K562 (cell line): ENCODE measurements around the gene ERN1. TPM values are rescaled to one million over a fixed set of nuclear protein-coding genes. Genes with fewer than 3 reads are reported as not detected.

Source experiments
- ATAC-seq: fragments of 200-7000 bp; cut with Tn5 transposase; 3 replicates; pipeline ENCODE4 v1.9.1; 2020; ENCODE audit warnings: moderate library complexity
- BruUV-seq: library from RNA; stranded (reverse); fragments of 400-500 nt; replicated peaks from 2 replicates; lab custom pipeline; 2021; lab: Mats Ljungman, UMichigan
- CTCF ChIA-PET: fragments of 300-600 bp; formaldehyde crosslinking; extraction: SDS; loops from one replicate; lab custom pipeline; 2021; ENCODE audit warnings: low intra/inter-chr PET ratio; lab: Yijun Ruan, JAX
- POLR2A ChIA-PET: fragments of 300-600, 350-650 bp; sonication (Branson Sonifier 250); formaldehyde crosslinking; extraction: SDS; loops from one replicate; lab custom pipeline; 2021; ENCODE audit warnings: antibody characterized with exemption, inconsistent platforms; lab: Yijun Ruan, JAX
- DNase-seq, 4 experiments: peaks; one replicate each; pipeline versions ENCODE4 v3.0.0 to v3.0.0-alpha.2; 2011 to 2018; ENCODE audit warnings: low spot score in 3 of 4, mixed read lengths in 3 of 4; ENCODE audit errors: extremely low read depth in 1 of 4
- FAIRE-seq: peaks from 2 replicates; lab custom pipeline; 2011; peaks lifted over from hg19 to GRCh38; lab: Jason Lieb, UNC
- H2AFZ ChIP-seq: 2 replicates; pipeline ENCODE4 v1.6.0; 2011; ENCODE audit warnings: low read depth, low read length, control low read depth, inconsistent platforms
- H3K27ac ChIP-seq: fragments of 200-600 bp; 3 replicates; pipeline ENCODE4 v1.8.0; 2011; ENCODE audit warnings: low read depth, mild to moderate bottlenecking, control low read depth, inconsistent platforms, low read length, moderate library complexity, mixed read lengths; ENCODE audit errors: extremely low read depth
- H3K27me3 ChIP-seq, 2 experiments: fragments of 300-600 bp in 1 of 2; 2 replicates in 1 of 2; 3 replicates in 1 of 2; pipeline versions ENCODE4 v1.6.0 to v1.8.0; 2011; ENCODE audit warnings: inconsistent platforms in 2 of 2, low read length in 2 of 2, mild to moderate bottlenecking in 1 of 2, mixed read lengths in 1 of 2, moderate library complexity in 1 of 2; ENCODE audit not compliant: control insufficient read depth in 2 of 2, insufficient read depth in 2 of 2
- H3K36me3 ChIP-seq: fragments of 300-600 bp; 3 replicates; pipeline ENCODE4 v1.8.0; 2011; ENCODE audit warnings: mild to moderate bottlenecking, low read length, inconsistent platforms; ENCODE audit not compliant: control insufficient read depth, insufficient read depth
- H3K4me1 ChIP-seq, 2 experiments: fragments of 200-600 bp in 1 of 2; replicated peaks in 1 of 2; 2 replicates in 1 of 2; 3 replicates in 1 of 2; pipeline versions ENCODE4 v1.5.1 to v1.8.0; 2011; ENCODE audit warnings: inconsistent platforms in 2 of 2, low read length in 2 of 2, mild to moderate bottlenecking in 1 of 2, mixed read lengths in 1 of 2, moderate library complexity in 1 of 2; ENCODE audit not compliant: control insufficient read depth in 2 of 2, insufficient read depth in 2 of 2
- H3K4me2 ChIP-seq: 2 replicates; pipeline ENCODE4 v1.6.1; 2011; ENCODE audit warnings: low read length, control low read depth, inconsistent platforms, mixed read lengths; ENCODE audit not compliant: insufficient read depth
- H3K4me3 ChIP-seq: fragments of 200-600 bp; sonication (generic), shearing (Covaris generic); 2 replicates; pipeline ENCODE4 v1.5.1; 2016; ENCODE audit warnings: control low read depth, inconsistent platforms
- H3K79me2 ChIP-seq: fragments of 200-600 bp; 3 replicates; pipeline ENCODE4 v1.8.0; 2011; ENCODE audit warnings: low read length, inconsistent platforms; ENCODE audit not compliant: control insufficient read depth, insufficient read depth
- H3K9ac ChIP-seq, 2 experiments: 2 replicates each; pipeline versions ENCODE4 v1.6.0 to v1.6.1; 2011; ENCODE audit warnings: low read depth in 2 of 2, low read length in 2 of 2, control low read depth in 1 of 2, inconsistent platforms in 1 of 2, mild to moderate bottlenecking in 1 of 2, mixed read lengths in 1 of 2; ENCODE audit not compliant: insufficient read depth in 1 of 2
- H3K9me1 ChIP-seq: one replicate; pipeline ENCODE4 v1.6.0; 2011; ENCODE audit warnings: inconsistent platforms, mild to moderate bottlenecking, low read length, moderate library complexity; ENCODE audit not compliant: control insufficient read depth, insufficient read depth
- H3K9me3 ChIP-seq: replicated peaks from 2 replicates; pipeline ENCODE4 v1.5.1; 2011; ENCODE audit warnings: low read depth, low read length, inconsistent platforms; ENCODE audit not compliant: control insufficient read depth, insufficient read depth
- H4K20me1 ChIP-seq: replicated peaks from 2 replicates; pipeline ENCODE4 v1.6.1; 2011; ENCODE audit warnings: low read length, inconsistent platforms, mixed read lengths; ENCODE audit not compliant: control insufficient read depth, insufficient read depth
- CBFA2T3 ChIP-seq: fragments of 450-650 bp; IDR thresholded peaks from 2 replicates; pipeline ENCODE4 v1.6.1; 2017
- EP300 ChIP-seq: IDR thresholded peaks from 2 replicates; pipeline ENCODE4 v1.6.1; 2012; ENCODE audit warnings: low read length, improper control_type of control experiment
- IRF1 ChIP-seq: sonication (generic); formaldehyde crosslinking; IDR thresholded peaks from 2 replicates; pipeline ENCODE4 v1.8.0; 2022; ENCODE audit warnings: missing genetic modification reagents, mild to moderate bottlenecking, borderline replicate concordance
- KAT8 ChIP-seq: fragments of 450-650 bp; IDR thresholded peaks from 2 replicates; pipeline ENCODE4 v1.6.1; 2016; ENCODE audit warnings: low read depth, mild to moderate bottlenecking
- NFE2 ChIP-seq: IDR thresholded peaks from 2 replicates; pipeline ENCODE4 v1.6.1; 2014; ENCODE audit warnings: antibody characterized with exemption, low read depth
- PHB ChIP-seq: fragments of 250-450 bp; sonication (Bioruptor Pico); IDR thresholded peaks from 2 replicates; pipeline ENCODE4 v1.5.0; 2021
- POLR2A ChIP-seq: fragments of 450-650 bp; conservative IDR thresholded peaks from 2 replicates; pipeline ENCODE4 v1.6.1; 2016
- POLR2AphosphoS2 ChIP-seq: IDR thresholded peaks from 2 replicates; pipeline ENCODE4 v1.6.1; 2012; ENCODE audit warnings: low read length, improper control_type of control experiment
- RAD21 ChIP-seq, 2 experiments: fragments of 250-450 bp in 1 of 2; fragments of 450-650 bp in 1 of 2; sonication (Bioruptor Pico) in 1 of 2; formaldehyde crosslinking in 1 of 2; IDR thresholded peaks in 1 of 2; conservative IDR thresholded peaks in 1 of 2; 2 replicates each; pipeline versions ENCODE4 v1.4.0 to v1.8.0; 2020 to 2022; ENCODE audit warnings: mild to moderate bottlenecking in 2 of 2, moderate library complexity in 1 of 2
- SAFB2 ChIP-seq: fragments of 200-400 bp; formaldehyde crosslinking; IDR thresholded peaks from 2 replicates; pipeline ENCODE4 v1.6.1; 2018; ENCODE audit warnings: borderline replicate concordance, low read length, low read depth, moderate library complexity; ENCODE audit not compliant: severe bottlenecking
- TEAD4 ChIP-seq, 2 experiments: sonication (generic) in 1 of 2; formaldehyde crosslinking in 1 of 2; IDR thresholded peaks; 2 replicates each; pipeline versions ENCODE4 v1.6.1 to v1.8.0; 2012 to 2022; ENCODE audit warnings: borderline replicate concordance in 1 of 2, inconsistent platforms in 1 of 2, low read length in 1 of 2, mild to moderate bottlenecking in 1 of 2, missing genetic modification reagents in 1 of 2
- ZBTB2 ChIP-seq: fragments of 450-650 bp; IDR thresholded peaks from 2 replicates; pipeline ENCODE4 v1.6.1; 2016; ENCODE audit warnings: antibody characterized with exemption
- ZHX1 ChIP-seq: fragments of 150-350 bp; conservative IDR thresholded peaks from 2 replicates; pipeline ENCODE4 v1.6.1; 2014; ENCODE audit warnings: low read length
- ZNF140 ChIP-seq: fragments of 250-450 bp; sonication (Bioruptor Pico); IDR thresholded peaks from 2 replicates; pipeline ENCODE4 v1.8.0; 2021; ENCODE audit warnings: moderate library complexity, mild to moderate bottlenecking, inconsistent platforms
- ZNF239 ChIP-seq: fragments of 250-450 bp; sonication (Bioruptor Pico); IDR thresholded peaks from 2 replicates; pipeline ENCODE4 v1.4.0; 2020; ENCODE audit warnings: mild to moderate bottlenecking
- ZNF507 ChIP-seq: conservative IDR thresholded peaks from 2 replicates; pipeline ENCODE4 v1.6.1; 2017; ENCODE audit warnings: missing genetic modification characterization, missing compliant biosample characterization
- ZNF57 ChIP-seq: fragments of 450-650 bp; formaldehyde crosslinking; IDR thresholded peaks from 2 replicates; pipeline ENCODE4 v1.4.0; 2020; ENCODE audit warnings: mild to moderate bottlenecking, moderate library complexity
- WGBS: fragments of 100-300 bp; shearing (Covaris generic); methylation state at CpG from one replicate; pipeline ENCODE4 v1.1.6; 2016; ENCODE audit warnings: low coverage, mixed read lengths; ENCODE audit not compliant: insufficient coverage; ENCODE audit errors: missing lambda C conversion rate; 5-methylcytosine and 5-hydroxymethylcytosine counted together
- in situ Hi-C: fragments of 300-500 bp; cut with MboI; formaldehyde crosslinking; loops from 4 replicates; pipeline ENCODE4 v1.15.0; 2018; ENCODE audit warnings: inconsistent platforms, mixed read lengths
- intact Hi-C: fragments of 100-400 bp; cut with micrococcal nuclease; formaldehyde crosslinking; loops from 2 replicates; pipeline ENCODE4 v1.14.2; 2022
- polyA plus RNA-seq, 8 experiments: library from polyadenylated mRNA; depleted of rRNA in 4 of 8; stranded (reverse) in 5 of 8; unstranded in 3 of 8; fragments of >200 nt; fragmentation: Nextera tagmentation in 2 of 8; fragmentation: Illumina TruSeq in 1 of 8; extraction: Ambion mirVana in 2 of 8; extraction: Trizol in 1 of 8; gene quantifications; 2 replicates each; pipeline versions ENCODE4 v1.2.1 to v1.2.3, GENCODE V29; 2011 to 2014; ENCODE audit warnings: inconsistent platforms in 1 of 8, missing spikeins in 1 of 8
- total RNA-seq, 7 experiments: library from RNA; depleted of rRNA in 6 of 7; stranded (reverse); fragments of >200 nt in 6 of 7; fragmentation: Illumina TruSeq in 2 of 7; extraction: Trizol in 2 of 7; gene quantifications; 2 replicates each; pipeline versions ENCODE4 v1.2.1 to v1.2.3, GENCODE V29; 2011 to 2021; ENCODE audit warnings: low replicate concordance in 1 of 7

Gene ERN1
- total and polyA plus RNA-seq, 9 of the 15 experiments (the other 6 are each of a cell fraction or from before 2014, with no cell fraction given), result 2.1 to 22.5 (median 7.3) TPM

- no peak for ATAC-seq
- ChIA-PET POLR2A (interaction anchor here (0.7 to 4.4 kb wide), 6 partner anchors 16 to 72 kb away, joined by 3 to 35 read pairs (median 5); no protein-coding TSS in a partner anchor), CTCF (no interaction called here)
- Histone ChIP-seq H3K9ac (peak overlapping the region in 1 of 2 experiments; percentile 94; a peak in 2 of 4 replicates), H3K4me2 (peak overlapping the region; percentile 9; the same call in 1 of the 2 replicates), H3K27ac (peak overlapping the region; percentile 93; the same call in 2 of the 3 replicates), H3K27me3 (no peaks in the 10 kb centered on the region), H3K4me3 (no peak overlapping the region), H3K79me2 (peaks cover 25% of the 10 kb centered on the region), H3K9me3 (no peaks in the 10 kb centered on the region), H3K4me1 (peaks cover 9 to 22% of the 10 kb centered on the region in 2 experiments; a peak in 4 of 5 replicates), H2AFZ (no peak overlapping the region), H3K36me3 (peaks cover 67% of the 10 kb centered on the region), H4K20me1 (no peaks in the 10 kb centered on the region), H3K9me1 (no peaks in the 10 kb centered on the region)
- peak in 1 of 4 experiments; percentile 42 for DNase-seq
- FAIRE-seq, result no peak
- 67% methylated on average over 8 of the region's 8 CpGs for WGBS
- in situ Hi-C loops, result no loop called here
- TSS peak; percentile 39 for BruUV-seq
- intact Hi-C loops, result loop anchor here (5.0 to 10.0 kb wide), 2 partner anchors 114 to 373 kb away; partner anchors contain the start of genes CCDC47, DDX42 and TEX2
- TF ChIP-seq NFE2, result no peak
- no peak for TF ChIP-seq CBFA2T3
- TF ChIP-seq POLR2AphosphoS2, result 0 out of 2 replicates have a peak, but pooled peaks have one; percentile 24
- no peak for TF ChIP-seq ZNF140
- no peak for TF ChIP-seq ZNF57 (CRISPR knock-in tag)
- no peak for TF ChIP-seq EP300
- TF ChIP-seq PHB, result no peak
- no peak for TF ChIP-seq ZNF239 (CRISPR knock-in tag)
- no peak for TF ChIP-seq KAT8
- TF ChIP-seq IRF1, result no peak
- TF ChIP-seq ZNF507 (tag), result no peak
- 0 out of 2 replicates have a peak, but pooled peaks have one; percentile 8 for TF ChIP-seq TEAD4 (IDR thresholded peaks at IDR 0.05; ENCODE audit: low read length)
- TF ChIP-seq TEAD4 (CRISPR knock-in tag; IDR thresholded peaks at IDR 0.05; ENCODE audit: borderline replicate concordance), result no peak
- no peak for TF ChIP-seq ZHX1
- peak; percentile 22; the same call in 1 of the 2 replicates for TF ChIP-seq POLR2A
- TF ChIP-seq SAFB2, result no peak
- TF ChIP-seq ZBTB2, result no peak
- no peak for TF ChIP-seq RAD21 (CRISPR knock-in tag; conservative IDR thresholded peaks at IDR 0.05 in 1 of 2, IDR thresholded peaks at IDR 0.05 in 1 of 2)
These were observed 18.2 kb upstream of the ERN1 start for GRCh38 chr17:64148017-64148631.
